Esophagus mucosa (tissue), 1 donor: Measurements from ENCODE around the gene CAMTA2. TPM values are rescaled to one million over a fixed set of nuclear protein-coding genes. Genes with fewer than 3 reads are reported as not detected.

Experiments
- ATAC-seq: fragments of 200-7000 bp; cut with Tn5 transposase; one replicate; pipeline ENCODE4 v1.9.1; 2020
- total RNA-seq: library from RNA; stranded (reverse); gene quantifications from one replicate; pipeline ENCODE4 v1.2.4, GENCODE V29; 2023
- donor health status: DM: yes; HTN: yes; CAD: no.

Gene CAMTA2
- total RNA-seq, 1 donor from 2014 or later = 23.8 TPM

DNA sequence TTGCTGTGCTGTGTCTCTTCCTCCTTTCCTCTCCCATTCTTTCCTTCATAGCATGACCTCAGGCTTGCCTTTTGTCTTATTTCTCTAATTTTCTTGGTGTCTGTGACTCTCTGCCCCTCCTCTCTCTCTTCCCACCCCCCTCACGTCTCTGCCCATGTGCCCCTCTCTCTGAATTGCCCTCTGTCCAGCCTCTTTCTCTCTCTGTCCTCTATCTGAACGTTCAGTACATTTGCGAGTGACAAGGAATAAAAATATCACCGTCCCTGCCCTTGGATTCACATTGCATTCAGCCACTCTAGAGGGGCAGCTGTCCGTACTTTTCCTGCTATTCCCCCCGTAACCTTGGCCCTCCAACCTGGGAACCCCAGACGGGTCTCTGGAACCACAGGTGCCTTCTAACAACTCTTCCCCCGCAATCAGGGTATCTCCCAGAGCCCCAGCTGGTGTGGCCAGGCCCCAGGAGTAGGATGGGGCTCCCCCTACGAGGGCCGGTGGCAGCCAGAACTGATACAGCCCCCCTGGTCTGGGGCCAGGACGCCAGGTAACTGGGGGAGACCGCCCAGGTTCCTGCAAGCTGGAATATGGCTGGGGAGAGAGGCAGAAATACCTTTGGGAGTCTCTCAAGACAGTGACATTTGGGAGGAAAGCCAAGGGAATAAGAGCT lies 12.1 kb upstream of the CAMTA2 start:
- no peak for ATAC-seq

DNA sequence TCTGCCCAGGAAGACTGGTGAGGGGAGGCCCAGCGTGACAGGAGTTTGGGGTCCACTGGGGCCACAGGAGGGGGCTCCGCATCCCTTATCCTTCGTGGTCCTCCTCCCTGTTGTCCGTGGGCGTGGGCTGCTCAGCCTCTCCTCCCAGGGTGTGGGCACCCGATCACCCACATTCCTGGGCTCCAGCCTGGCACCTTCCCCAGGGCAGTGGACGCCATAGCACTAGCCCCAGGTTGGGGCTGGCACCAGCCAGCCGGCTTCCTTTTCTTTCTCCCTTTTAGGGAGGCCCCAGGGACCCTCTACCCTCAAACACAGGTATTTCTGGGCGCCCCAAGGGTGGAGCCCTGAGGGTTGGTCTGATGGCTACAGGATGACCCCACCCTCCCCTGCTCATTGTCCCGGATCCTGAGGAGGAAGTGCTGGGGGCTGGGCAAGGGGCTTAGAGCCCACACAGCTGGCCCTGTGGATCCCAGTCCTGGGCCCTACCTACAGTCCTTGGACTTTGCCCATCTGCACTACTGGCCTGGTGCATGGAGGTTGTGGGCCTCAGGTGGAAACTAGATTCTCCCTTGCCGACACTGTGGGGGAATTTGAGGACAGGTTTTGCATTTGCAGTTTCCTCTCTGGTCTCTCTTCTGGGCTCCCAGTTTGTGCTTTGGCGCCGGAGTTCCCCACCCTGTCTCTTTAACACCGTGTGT lies 11.4 kb upstream of the CAMTA2 start:
- peak; percentile 60 for ATAC-seq

DNA sequence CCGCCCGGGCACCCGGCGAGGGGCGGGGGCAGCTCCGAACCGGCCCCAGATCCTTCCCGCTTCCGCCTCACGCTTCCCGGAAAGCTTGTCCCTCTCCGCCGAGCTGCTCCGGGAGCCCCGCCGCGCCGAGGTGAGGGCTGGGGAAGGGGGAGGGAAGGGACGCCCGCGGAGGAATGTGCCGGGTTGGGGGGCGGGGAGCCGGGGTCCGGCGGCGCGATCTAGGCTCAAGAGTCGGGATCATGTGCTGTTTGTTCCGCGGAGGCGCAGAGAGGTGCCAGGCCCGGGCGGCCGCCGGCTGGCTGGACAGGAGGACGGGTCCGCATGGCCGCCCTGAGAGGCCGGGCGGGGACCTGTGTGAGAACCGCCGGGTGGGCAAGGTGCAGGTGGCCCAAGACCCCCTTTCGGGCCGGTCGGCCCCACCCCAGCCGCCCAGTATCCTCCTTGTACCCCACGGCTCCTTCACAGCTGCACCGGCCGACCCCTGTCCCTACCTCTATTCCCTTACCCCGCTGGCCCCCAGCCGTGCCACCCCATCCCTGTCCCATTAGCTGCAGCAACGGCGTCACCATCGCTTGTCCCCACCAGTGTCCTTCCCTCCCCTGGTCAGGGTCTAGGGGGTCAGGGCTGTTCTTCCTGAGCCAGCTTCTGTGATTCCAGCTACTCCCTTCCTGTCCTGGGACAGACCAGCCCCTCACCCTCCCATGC lies 10.7 kb upstream of the CAMTA2 start:
- peak; percentile 4 for ATAC-seq

DNA sequence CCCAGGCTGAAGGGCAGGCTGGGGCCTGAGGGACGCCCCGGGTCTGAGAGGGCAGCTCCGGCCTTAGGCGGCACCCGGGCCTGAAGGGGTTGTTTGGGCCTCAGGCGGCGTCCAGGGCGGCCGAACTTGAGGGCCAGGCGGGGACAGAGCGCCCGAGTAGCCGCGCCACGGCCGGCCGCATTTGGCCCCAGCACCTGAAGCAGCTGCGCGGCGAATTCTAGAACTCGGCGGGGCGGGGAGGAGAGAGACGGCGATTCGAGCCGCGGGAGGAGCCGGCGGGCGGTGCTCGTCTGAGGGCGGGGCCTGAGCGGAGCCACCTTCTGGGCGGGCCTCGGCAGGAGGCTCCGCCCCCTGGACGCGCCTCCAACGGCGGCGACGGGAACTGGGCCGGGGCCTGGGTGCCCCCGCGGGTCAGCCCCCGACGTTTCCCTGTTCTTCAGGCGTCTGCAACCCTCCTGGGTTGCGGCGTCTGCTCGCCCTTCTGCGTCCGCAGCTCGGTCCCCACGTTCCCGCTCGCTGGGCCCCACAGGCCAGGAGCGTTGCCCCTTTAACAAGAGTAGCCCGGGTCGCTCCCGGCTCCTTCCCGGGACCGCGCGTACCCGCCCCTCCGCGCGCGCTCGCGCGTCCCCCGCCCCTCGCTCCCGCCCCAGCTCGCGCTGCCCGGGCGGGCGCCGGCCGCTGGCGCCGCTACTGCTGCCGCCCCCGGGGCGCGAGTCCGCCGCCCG lies 10.0 kb upstream of the CAMTA2 start, which contains the start of the genes INCA1 and KIF1C:
Gene INCA1 (minus strand): TSS at position 221 of the 725 bp plus-strand sequence. CDS start 3,085 bp downstream, outside the sequence.
Gene KIF1C (plus strand): TSS at position 649 of the 725 bp plus-strand sequence. CDS start 2,297 bp downstream, outside the sequence.
- ATAC-seq = peak; percentile 92

GRCh38 chr17:4994081-4994595 lies 6.7 kb upstream of the CAMTA2 start:
- no peak for ATAC-seq

DNA sequence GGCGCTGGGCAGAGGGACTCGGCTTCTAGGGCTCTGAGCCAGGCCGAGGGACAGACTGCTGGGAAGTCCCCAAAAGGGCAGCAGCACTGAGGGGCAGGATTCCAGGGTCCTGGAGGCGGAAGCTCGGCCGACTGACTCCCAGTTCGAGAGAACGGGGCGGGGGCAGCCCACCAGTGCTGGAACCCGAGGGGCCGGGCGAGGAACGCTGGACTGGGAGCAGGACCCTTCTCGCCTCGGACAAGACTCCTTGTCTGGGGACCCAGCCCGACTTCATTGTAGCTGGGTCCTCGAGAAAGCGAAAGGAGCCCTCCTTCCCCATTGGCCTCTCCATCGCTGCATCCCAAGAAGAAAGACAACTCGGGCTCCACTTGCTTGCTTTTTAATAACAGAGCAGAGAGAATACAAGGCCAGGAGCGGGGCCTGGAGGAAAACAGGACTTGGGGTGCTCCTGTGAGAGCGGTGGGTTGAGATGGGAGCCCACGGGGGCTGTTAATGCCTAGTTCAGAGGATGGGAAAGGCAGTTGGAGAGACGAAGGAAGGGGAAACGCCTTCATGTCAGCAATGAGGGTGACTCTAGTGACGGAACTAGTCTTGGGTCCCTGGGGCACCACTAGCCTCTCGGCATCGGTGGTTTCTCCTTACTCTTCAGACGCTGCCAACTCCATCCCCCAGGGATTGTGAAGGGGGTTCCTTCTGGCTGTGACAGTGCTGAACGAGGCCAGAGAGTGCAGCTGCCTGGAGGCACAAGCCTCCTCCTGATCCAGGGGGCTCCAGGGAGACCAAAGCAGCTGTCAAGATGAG lies 492 bp upstream of the CAMTA2 start:
- no peak for ATAC-seq

GRCh38 chr17:4986403-4986802 lies 1.1 kb downstream of the CAMTA2 start:
- ATAC-seq = peak; percentile 20

DNA sequence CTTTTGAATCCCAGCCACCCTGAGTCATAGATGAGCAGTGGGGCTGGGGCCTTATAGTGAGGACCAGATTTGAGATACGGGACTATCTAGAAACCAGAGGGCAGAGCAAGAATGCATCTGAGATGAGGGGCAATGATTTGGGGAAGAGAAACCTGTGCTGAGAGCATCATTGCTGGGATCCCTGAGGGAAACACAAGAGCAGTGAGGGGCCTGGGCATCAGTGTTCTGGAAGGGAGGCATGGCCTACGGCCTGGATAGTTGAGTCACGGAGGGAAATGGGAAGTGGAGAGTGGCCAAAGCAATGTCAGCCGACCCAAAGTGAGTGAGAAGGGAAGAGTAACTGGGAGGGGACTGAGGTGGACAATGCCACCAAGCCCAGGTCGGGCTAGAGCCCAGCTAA lies 5.2 kb downstream of the CAMTA2 start:
- no peak for ATAC-seq

DNA sequence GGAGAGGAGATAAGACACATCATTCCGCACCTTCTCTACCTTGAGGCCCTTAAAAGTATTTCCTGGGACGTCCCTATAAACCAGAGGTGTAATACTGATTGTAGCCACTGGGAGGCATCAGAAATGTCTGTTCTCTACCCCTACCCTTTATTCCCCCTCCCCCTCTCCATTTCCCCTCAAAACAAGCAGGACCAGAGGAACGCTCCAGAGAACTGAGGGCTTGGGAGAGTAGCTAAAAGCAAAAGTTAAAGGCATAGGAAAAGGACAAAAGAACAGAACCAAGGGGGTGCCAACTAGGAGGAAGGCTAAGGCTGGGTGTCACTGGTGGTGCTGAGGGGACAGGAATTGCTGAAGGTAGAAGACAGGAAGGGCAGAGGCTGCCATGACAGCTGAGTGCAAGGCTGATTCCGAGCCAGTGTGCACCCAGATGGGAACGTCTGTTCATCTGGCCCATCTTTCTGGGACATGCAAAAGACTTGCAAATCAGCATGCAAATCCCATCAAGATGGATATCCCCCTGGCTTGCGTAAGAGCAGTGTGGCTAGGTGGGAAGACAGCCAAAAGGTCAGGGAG lies 6.7 kb downstream of the CAMTA2 start:
- ATAC-seq = peak; percentile 51

DNA sequence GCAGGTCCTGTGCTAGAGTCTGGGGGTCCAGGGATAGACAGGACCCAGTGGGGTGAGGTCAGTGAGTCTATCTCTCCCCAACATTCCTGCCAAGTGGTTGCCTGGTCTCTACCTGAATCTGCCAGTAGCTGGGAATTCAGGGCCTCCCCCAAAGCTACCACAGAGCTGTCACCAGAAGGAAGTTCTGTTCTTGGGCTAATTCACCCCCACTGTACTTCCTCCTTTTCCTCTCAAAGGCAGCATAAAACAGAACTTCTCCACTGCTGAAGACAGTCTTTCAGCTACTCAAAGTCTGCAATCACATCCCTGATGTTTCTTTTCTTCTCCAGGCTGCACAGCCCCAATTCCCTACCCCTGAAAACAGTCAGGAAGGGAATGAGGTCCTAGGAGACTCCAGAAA lies 8.7 kb downstream of the CAMTA2 start:
- no peak for ATAC-seq

GRCh38 chr17:4974115-4974670 lies 13.3 kb downstream of the CAMTA2 start:
- ATAC-seq = no peak

DNA sequence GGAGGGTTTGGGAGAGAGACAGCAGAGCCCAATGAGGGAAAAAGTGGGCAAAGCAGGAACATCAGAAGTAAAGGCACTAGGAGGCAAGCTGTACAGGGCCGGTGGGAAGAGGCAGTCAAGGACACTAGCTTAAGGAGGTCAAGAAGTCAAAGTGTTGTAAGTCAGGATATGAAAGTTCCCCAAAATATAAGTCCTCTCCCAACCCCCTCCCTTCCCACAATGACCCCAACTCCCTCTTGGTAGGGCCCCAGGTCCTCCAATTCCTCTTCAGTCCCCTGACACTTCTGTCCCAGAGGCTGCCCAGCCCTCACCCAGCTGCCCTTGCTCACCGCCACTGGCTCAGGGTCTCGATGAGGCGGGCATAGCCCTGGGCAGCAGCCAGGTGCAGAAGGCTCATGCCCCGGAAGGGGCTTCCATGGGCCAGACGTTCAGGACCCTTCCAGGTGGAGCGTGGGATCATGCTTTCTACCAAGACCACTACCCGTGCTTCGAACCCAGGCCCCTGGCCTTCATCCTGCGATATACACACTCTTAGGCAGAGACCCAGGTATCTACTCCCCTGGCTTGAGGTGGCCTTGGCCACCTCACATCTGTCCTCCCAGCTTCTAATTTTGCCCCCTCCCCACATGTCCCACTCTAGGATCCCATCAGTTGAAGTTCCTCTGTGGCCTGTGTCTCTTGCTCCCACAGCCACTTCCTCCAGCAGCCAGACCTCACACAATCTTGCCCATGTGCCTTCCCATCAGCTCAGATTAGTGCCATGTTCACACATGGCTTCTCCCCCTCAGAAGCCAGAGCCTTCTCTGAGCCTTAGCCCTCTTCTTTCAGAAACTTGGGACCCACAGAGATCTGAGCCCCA lies 14.0 kb downstream of the CAMTA2 start:
- ATAC-seq = no peak

- ATAC-seq = no peak
These were observed 14.7 kb downstream of the CAMTA2 start for GRCh38 chr17:4972752-4973151.

DNA sequence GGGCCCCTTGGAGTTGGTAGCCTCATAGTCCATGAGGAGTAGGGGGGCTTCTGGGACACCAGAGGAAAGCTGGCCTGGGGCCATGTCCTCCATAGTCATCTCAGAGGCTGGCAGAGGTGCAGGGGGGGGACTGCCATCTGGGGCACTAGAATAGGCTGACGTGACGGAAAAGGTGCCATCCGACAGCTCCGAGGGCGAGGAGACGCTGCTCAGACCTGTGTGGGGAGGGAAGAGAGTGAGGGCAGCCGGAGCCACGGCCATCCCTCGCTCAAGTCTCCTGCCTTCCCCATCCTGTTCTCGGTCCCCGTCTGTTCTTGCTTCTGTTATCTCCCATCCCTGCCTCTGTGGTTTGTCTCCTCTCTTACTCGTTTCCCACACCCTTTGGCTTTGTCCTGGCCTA lies 15.2 kb downstream of the CAMTA2 start:
- no peak for ATAC-seq

DNA sequence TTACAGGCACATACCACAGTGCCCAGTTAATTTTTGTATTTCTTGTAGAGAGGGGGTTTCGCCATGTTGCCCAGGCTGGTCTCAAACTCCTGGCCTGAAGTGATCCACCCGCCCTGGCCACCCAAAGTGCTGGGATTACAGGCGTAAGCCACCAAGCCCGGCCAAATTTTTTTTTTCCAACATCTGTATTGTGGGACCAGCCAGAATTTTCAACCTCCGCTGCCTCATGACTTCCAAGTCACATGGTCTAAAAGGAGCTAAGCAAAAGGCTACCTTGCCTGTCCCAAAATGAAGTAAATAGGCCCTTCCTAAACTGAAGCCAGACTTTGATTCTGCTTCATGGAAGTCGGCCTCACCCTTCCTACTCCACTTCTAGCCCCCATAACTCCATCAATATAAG lies 15.6 kb downstream of the CAMTA2 start:
- no peak for ATAC-seq

- ATAC-seq = no peak
These were observed 17.2 kb downstream of the CAMTA2 start for GRCh38 chr17:4970273-4970672.

- no peak for ATAC-seq
These were observed 17.8 kb downstream of the CAMTA2 start for GRCh38 chr17:4969551-4970173.

DNA sequence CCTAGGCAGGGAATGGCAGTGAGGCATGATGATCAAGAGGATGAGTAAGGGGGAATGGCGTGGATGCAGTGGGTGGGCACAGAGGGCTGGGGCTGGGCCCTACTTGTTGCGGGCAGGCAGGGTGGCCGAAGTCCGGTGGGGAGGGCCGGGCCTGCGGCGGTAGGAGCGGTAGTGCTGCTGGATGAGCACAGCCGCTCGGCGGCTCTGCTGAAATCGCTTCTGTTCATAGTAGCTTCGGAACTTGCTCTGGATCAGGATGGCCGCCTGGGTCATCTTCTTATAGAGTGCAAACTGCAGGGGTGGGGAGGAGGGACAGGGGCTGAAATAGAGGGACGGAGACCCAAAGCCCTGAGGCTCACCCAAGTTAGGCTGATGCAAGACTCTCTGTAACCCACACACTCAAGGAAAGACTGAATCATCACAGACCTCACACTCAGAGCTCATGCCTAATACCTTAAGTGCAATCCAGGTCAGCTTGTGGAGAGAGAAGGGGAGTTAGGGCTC lies 18.4 kb downstream of the CAMTA2 start:
- peak; percentile 7 for ATAC-seq

DNA sequence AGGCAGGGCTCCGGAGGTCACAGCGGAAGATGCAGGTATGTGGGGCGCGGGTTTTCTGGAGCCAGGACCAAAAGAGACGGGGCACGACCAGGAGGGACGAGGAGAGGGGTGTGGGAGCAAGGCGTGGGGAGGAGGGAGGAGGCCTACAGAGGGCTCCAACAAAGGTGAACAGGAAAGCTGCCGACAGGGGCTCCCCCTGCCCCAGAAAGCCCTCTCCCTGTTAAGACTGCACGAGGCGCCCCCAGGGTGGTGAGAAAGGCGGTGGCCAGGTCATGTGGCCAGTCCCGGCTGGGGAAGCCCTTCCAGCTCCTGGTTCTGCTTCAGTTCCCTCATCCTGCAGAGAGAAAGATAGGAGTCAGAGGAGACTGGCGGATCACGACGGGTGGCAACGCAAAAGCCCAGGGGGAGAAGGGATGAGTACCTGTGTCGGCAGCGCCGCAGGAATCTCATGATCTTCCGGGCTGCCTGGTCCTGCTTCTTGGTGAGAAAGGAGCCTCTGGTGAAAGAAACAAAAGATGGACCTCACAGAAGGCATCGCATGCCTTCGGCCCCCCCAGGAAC lies 18.9 kb downstream of the CAMTA2 start:
- peak; percentile 0 for ATAC-seq
